NCI-H748 treated with DMSO at 0.1 percent for 48 hours (cell line): ENCODE data around the gene PARVA.

Experiments
- DNase-seq: peaks from one replicate; lab custom pipeline; 2025; lab: John Stamatoyannopoulos, UW

Gene PARVA

DNA sequence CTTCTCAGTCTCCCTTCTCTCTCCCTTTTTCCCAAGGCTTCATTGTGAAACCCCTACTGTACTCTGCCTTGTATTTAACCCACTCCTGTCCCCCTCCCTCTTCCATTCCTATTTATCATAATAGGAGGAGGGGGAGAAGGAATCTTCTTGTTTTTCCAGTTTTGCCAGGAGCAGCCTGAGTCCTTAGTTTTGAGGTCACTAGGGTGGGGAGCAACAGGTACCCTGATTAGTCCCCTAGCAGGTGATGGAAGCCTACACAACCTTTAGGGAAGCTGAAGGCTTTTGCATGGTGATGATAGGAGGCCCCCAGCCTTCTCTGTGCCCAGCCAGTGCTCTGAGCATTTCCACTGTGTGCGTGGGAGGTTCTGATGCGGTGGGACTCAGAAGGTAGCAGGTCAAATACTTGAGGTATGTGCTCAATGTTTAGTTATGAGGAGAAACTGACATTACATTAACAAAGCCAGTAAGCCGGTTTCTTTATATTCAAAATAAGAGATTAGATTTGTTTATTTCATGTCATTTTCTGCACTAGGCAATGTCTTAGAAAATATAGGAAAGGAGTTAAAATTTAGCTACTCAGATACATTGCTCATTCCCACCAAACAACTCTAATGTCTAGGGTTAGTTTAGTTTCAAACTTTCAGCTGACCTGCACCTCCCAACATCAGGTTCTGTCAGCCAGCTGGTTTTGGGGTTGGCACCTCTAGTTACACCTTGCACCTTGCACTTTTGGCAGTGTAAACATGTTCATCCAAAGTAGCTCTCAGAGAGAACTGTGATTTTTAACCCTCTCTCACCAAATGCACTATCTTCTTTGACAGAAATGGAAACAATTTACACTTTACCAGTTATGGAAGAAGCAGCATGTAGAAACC lies 26.0 kb downstream of the PARVA start:
- DNase-seq = no peak

- no peak for DNase-seq
Measured at GRCh38 chr11:12403997-12404350, 26.6 kb downstream of the PARVA start.

DNA sequence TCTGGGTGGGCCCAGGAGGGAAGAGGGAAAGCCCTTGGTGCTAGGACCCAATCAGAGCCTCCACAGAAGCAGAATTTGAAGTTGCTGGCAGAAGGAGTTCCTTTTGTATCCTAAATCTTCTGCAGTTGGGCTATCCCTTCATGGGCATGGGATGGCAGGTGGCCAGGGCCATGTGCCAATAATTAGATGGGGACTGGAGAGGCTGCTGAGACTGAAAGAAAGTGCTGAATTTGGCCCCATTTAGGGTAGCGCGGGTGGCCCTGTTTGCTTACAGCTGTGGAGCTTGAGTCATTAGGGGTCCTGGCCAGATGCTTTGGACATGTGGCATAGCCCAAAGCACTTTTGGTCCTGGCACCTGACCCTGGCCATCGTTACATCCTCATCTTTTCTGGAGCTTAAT lies 27.1 kb downstream of the PARVA start:
- no peak for DNase-seq

- no peak for DNase-seq
Measured at GRCh38 chr11:12408156-12408770, 30.9 kb downstream of the PARVA start.

GRCh38 chr11:12409621-12410005 lies 32.2 kb downstream of the PARVA start:
- DNase-seq = no peak

DNA sequence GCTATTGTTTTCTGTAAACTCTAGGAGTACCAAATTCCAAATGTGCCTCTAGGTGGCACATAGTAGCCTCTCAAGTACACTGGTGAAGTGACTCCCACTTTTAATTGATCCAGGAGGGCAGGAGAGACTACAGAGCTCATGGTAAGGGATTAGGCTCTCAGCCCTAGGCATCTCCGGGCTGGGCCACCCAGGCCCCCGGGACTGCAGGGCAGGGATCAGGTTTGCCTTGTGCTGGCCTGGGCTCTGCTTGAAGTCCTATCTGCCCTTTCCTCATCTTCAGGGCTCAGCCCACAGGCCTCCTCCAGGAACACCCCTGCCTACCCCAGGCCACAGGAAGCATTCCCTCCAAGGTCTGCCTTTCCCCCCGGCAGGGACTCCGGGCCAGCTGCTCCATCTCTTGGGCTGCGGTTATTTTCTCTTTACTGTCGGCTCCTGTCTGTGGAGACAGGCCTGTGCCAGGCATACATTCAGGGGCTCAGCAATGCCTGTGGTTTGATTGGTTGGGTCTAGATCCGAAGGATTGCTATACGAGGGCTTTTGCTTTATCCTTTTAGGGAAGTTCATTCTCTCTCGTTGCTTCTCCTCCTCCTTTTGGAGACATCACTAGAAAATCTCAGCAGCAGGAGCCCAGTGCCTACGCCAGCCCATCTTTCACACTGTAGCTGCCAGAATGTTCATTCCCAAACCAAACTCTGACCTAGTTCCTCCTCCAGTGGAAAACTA lies 32.8 kb downstream of the PARVA start:
- DNase-seq = no peak

DNA sequence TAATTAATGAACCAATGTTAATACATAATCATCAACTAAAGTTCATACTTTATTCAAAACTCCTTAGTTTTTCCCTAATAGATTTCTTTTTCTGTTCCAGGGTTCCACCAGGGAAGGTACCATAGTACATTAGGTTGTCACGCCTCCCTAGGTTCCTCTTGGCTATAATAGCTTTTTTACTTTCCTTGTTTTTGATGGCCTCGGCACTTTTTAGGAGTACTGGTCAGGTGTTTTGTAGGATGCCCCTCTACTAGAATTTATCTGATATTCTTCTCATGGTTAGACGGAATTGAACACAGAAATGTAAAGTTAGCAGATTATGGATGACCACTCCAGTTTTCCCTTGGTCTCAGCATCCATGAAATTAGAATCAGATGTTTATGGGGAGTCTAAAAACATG lies 34.0 kb downstream of the PARVA start:
- DNase-seq = no peak

GRCh38 chr11:12411806-12412727 lies 34.7 kb downstream of the PARVA start:
- DNase-seq = peak; percentile 50

DNA sequence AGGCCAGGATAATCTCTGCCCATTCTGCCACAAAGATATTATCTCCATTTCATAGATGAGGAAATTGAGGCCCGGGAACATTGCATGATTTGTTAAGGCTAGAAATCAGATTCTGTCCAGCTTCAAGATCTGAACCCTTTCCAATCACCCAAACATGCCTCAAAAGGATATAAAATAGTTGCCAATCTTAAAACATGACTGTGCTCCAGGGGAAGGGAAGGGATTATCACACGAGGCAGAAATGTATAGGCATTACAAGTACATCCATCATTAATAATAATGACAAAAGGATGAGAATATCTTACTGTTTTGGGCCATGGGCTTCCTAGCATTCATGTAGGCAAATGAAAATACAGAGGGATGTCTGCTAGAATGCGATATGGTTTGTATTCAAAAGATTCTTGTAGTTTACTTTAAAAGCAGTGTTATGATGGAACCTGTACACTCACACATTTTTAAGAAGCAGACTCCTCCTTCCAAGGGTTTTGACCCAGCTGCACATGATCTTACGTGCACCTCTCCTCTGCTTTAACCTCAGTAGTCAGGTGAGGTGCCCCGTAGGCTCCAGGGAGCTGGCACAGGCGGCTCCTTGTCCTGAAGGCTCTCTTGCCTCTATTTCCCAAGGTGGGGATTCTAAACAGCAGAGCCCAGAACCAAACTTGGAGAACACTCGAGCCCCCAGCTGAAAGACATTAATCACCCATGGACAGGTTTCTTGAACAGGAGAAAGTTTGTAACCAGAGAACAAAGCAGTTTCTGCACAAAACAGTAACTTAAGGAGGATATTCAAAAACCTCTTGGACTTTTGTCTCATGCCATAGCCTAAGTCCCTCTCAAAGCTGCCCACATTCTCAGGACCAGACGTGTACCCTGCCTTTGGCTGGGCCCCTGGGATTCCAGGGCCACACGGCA lies 36.0 kb downstream of the PARVA start:
- no peak for DNase-seq

DNA sequence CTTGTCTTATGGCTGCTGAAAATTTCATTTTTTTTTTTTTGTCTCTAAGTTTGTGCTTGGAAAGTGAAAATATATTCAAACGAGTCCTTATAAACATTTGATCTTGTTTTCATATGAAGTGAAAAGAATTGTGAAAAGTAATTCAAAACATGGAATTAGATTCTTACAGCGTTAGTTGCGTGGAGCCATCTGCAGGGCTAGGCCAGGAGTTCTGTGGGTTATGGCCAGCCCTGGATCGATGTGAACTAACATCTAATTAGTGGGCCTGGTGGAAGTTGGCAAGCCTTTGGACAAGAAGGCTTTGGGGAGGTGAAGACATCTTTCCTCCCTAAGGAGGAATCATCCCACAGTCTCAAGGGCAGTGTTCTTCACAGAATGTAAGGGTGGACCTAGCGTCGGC lies 37.2 kb downstream of the PARVA start:
- DNase-seq = no peak

DNA sequence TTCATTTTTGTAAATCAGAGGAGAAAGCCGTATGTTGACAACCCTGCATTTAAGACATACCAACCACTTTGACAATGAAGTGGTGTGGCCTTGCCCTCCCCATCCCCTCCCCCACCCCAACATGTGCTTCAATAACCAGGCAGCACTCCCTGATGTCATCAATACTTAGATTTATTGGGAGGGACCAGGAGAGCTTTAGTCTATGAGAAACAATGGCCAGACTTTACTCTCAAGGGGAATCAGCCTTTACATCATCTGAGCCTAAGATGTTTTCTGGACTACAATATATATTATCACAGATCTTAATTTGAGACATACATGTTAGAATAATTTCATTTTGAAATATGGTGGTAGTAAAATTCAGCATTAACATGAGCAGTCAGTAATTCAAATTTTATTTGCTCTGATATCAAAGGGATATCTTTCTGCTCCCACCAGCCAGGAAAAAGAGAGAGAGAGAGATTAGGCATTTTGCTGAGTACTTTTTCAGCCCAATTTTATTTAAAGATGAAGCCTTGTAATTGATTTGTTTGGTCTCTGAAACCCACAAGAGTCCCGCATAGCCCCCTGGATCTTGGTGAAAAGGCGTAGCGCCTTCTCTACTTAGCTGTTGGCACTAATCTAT lies 38.1 kb downstream of the PARVA start:
- DNase-seq = no peak

DNA sequence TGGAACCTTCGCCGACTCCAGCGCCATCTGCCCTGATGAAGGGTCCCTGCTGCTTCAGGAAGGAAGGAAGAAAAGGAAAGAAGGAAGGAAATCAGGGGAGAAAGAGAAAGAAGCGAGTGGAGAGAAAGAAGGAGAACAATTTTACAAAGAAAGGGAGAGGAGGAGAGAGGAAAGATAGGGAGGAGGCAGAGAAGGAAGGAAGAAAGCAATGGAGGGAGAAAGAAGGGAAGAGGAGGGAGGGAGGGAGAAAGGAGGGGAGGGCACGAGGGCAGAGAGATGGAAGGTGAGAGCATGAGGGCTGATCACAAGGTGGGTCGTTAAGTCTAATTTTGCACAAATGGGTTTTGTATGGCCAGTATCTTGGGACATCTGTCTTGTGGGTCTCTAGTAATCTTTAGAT lies 39.2 kb downstream of the PARVA start:
- no peak for DNase-seq

DNA sequence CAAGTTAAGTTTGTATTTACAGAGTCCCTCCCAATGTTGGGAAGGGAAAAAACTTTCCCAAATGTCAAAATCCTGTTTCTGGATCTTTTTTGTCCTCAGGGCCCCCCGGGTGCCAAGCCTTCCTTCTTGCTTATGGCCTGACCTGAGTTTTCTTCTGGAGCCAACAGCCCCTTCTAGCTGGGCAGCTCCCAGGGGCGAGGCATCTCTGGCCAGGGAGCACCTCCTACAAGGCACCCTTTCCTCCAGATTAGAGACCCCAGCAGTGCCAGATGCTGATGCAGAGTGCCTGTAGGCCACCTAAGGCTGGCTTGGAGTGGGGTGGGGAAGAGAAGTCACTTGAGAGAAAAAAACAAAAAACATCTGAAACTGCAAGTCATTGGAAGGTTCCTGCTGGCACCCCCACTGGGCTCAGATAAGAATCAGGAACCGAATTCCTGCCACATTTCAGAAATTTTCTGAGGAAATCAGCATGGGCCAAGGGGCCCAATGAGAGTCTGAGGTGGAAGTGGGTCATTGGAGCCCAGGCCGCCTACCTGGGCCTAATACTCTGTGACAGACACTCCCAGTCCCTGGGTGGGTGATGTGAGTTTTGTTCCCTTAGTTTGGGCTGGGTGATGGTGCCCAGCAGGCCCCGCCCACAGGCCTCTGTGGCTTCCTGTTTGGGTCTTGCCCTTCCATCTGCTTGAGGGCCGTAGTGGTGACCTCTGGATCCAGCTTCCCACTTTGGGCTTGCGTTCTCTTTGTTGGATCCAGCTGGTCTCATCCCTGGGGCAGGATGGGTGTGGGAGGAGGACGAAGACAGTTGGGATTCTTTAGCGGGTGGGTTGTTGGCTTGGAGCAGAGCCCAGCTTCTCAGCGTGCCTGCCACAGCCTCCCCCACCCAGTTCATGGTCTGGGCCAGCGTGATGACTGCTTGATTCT lies 40.6 kb downstream of the PARVA start:
- DNase-seq = no peak

GRCh38 chr11:12420040-12420439 lies 42.7 kb downstream of the PARVA start:
- no peak for DNase-seq

GRCh38 chr11:12420706-12421105 lies 43.3 kb downstream of the PARVA start:
- no peak for DNase-seq

DNA sequence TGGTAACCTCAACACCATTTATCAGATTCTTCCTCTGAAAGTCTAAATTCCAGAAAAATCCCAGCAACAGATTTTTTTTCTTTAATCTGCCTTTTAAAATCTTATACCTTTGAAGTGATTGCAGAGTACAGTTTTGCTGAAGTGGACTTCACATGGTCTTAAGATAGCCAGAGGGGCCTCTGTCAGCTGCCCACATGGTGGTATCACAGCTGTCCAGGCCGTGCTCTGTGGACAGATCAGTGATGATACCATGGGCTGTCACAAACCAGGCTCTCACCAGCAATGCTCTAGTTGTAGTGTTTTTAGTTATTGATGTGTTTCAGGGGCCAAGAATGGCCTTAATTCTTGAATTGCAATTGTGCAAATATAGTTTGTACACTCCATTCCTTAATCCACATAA lies 44.0 kb downstream of the PARVA start:
- no peak for DNase-seq

GRCh38 chr11:12426176-12426575 lies 48.8 kb downstream of the PARVA start:
- no peak for DNase-seq

DNA sequence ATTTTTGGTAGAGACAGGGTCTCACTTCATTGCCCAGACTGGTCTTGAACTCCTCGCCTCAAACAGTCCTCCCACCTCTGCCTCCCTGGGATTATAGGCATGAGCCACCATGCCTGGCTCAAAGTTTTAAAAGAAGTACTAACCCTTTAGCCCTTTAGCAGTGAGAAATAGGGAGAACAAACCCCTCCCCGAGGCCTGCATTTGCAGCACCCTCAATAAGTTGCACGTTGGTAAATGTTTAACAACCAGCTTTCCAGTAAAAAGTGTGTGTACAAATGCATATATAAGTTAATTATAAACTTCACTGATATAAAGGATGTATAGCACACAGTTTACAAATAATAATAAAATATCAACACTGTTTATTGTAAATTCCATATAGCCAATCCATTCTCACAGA lies 51.8 kb downstream of the PARVA start:
- no peak for DNase-seq

GRCh38 chr11:12430351-12430750 lies 53.0 kb downstream of the PARVA start:
- no peak for DNase-seq
